GM18508 (cell line): Measurements from ENCODE around the gene MGAT4C.

ENCODE experiments used
- ATAC-seq: cut with Tn5 transposase; IDR thresholded peaks from one replicate; pipeline ENCODE4 v1.9.1; 2021; ENCODE audit warnings: moderate number of reproducible peaks; ENCODE audit not compliant: insufficient read depth, unreplicated experiment

MGAT4C gene

GRCh38 chr12:86230516-86231146 is 25.6 kb downstream of the MGAT4C start:
- ATAC-seq, result no peak

GRCh38 chr12:86229772-86230171 is 26.4 kb downstream of the MGAT4C start:
- no peak for ATAC-seq

GRCh38 chr12:86228656-86229055 is 27.5 kb downstream of the MGAT4C start:
- ATAC-seq, result no peak

- no peak for ATAC-seq
Observed at GRCh38 chr12:86226481-86226880, 29.7 kb downstream of the MGAT4C start.

- ATAC-seq, result no peak
Observed at GRCh38 chr12:86216591-86216990, 39.6 kb downstream of the MGAT4C start.

- ATAC-seq, result no peak
Observed at GRCh38 chr12:86213012-86213411, 43.2 kb downstream of the MGAT4C start.

- ATAC-seq, result no peak
Observed at GRCh38 chr12:86198696-86199444, 57.3 kb downstream of the MGAT4C start.

- no peak for ATAC-seq
Observed at GRCh38 chr12:86196465-86196864, 59.7 kb downstream of the MGAT4C start.

- ATAC-seq, result no peak
Observed at GRCh38 chr12:86194721-86195120, 61.5 kb downstream of the MGAT4C start.

- no peak for ATAC-seq
Observed at GRCh38 chr12:86193931-86194330, 62.3 kb downstream of the MGAT4C start.

GRCh38 chr12:86188226-86188625 is 68.0 kb downstream of the MGAT4C start:
- ATAC-seq, result no peak

GRCh38 chr12:86186449-86186848 is 69.7 kb downstream of the MGAT4C start:
- ATAC-seq, result no peak

- no peak for ATAC-seq
Observed at GRCh38 chr12:86179855-86180254, 76.3 kb downstream of the MGAT4C start.

GRCh38 chr12:86174188-86174587 is 82.0 kb downstream of the MGAT4C start:
- no peak for ATAC-seq

- no peak for ATAC-seq
Observed at GRCh38 chr12:86172913-86173443, 83.2 kb downstream of the MGAT4C start.

- no peak for ATAC-seq
Observed at GRCh38 chr12:86170051-86170450, 86.1 kb downstream of the MGAT4C start.

GRCh38 chr12:86158956-86159355 is 97.2 kb downstream of the MGAT4C start:
- ATAC-seq, result no peak

- no peak for ATAC-seq
Observed at GRCh38 chr12:86154620-86155019, 101.6 kb downstream of the MGAT4C start.

GRCh38 chr12:86148612-86149011 is 107.6 kb downstream of the MGAT4C start:
- no peak for ATAC-seq

GRCh38 chr12:86148071-86148470 is 108.1 kb downstream of the MGAT4C start:
- no peak for ATAC-seq

- ATAC-seq, result no peak
Observed at GRCh38 chr12:86145156-86145555, 111.0 kb downstream of the MGAT4C start.

GRCh38 chr12:86143162-86143561 is 113.0 kb downstream of the MGAT4C start:
- no peak for ATAC-seq
